ENCODE measurements around the gene QRFP.

The QRFP gene

DNA sequence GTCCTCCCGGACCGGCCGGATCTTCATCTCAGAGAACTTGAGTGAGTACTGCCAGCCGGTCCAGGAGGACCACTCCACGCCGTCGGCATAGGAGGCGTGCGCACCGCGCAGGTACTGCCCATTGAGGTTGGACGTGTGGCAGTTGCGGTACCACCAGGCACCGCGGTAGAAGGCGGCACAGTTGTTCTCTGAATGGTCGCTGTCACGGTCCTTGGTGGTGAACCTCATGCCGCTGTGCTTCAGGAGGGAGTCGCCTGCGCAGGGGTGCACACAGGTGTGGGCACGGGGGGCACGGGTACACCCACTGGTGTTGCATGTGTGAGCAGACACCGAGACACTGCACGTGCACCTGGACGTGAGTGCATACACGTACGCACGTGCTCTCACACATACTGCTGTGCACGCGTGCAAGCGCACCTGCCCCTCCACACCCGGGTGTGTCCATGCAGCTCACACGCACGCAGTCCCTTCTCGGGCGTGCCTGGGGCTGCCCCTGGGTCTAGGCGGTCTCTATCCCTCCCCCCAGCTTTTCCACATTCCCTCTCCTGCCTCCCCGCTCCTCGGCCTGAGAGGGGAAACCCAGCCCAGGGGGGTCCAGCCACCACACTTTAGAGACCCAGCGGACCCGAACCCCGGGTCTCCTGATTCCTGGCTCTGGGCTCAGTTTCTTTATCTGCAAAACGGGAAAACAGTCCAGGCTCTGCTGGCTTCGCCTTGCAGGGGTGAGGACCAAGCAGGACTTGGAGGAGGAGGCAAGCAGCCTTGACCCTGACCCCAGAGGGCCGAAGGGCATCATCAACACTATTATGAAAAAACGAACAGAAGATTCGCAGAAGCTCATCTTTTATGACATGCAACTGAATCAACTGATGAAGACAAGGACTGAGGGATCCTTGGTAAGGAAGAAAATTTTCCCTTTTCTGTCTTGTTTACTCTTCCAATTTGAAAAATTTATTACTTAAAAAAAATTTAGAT, 7.7 kb upstream of the QRFP start:
- DNase-seq: no peak

DNA sequence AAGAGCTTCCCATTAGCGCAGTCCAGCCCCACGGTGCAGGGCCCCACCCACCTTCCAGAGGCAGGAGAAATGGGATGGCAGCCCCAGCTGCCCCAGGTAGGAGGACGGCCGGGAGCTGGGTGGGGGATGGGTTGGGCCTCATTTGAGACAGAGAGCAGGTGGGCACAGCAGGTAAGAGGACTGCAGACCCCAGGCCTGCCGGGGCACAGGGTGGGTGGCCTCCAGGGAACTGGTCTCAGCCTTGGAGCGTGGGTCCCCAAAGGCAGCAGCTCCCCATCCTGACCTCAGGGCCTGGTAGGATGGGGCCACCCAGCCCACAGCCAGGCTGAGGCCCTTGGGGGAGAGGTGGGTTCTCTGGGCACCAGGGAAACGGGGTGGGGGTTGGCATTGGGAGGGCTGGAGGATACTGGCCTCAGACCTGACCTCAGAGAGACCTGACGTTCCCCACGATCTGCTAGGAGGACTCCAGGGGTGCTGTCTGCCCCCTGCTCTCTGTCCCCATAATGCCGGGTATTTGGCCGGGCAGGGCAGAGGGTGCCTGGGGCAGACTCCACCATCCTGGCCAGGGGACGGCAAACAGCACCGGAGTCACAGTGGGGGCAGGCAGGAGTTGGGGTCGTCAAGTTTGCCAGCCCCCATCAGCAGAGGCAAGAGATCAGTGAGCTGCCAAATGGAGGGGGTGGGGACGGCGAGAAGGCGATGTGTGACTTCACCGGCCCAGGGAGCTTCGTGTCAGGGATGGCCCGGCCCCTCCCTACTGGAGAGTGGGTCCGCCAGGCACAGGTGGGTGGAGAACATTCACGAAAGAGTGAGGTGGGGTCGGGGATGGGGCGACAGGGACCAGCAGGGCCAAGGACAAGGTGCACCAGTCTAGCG, 6.8 kb upstream of the QRFP start:
- DNase-seq: no peak

DNA sequence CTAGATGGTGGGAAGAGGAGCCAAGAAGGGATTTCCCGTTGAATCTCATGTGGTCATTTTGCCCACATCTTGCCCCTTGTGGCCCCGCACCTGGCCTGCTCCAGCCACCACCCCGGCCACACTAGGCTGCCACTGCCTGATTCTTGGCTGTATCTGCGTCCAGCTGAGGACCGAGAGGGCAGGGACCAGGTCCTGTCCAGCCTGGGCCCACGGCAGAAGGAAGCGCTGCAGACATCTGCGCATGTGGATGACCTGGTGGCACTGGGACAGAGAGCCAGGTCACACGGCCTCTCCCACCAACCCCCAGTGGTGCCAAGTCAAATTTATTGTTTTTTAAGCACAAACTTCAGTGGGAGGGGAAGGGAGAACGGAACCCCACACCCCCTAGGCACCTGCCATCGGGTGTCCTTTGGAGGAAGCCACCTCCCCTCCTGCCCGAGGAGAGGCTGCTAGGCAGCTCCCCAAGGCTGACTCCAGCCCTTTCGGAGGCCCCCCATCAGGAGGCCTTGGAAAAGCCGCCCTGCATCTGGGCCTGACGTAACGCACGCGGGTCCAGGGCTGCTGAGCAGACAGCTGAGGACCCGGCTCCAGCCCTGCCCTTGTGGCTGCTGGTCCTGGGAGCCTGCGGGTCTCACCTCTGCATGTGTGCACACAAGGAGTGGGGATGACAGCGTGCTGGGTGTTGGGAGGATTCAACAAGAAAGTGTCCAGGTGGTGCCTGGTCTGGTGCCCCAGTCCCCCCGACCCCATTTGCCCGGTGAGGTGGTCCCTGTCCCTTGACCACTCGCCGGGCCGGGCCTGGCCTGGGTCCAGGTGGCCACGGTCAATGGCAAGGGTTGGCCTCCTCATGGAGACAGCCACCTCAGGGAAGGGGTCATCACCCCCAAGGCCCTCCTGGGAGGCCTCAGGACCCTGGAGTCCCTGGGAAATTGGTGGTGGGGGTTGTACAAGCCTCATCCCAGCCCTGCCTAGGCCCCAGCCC, 5.9 kb upstream of the QRFP start:
- no peak for DNase-seq

DNA sequence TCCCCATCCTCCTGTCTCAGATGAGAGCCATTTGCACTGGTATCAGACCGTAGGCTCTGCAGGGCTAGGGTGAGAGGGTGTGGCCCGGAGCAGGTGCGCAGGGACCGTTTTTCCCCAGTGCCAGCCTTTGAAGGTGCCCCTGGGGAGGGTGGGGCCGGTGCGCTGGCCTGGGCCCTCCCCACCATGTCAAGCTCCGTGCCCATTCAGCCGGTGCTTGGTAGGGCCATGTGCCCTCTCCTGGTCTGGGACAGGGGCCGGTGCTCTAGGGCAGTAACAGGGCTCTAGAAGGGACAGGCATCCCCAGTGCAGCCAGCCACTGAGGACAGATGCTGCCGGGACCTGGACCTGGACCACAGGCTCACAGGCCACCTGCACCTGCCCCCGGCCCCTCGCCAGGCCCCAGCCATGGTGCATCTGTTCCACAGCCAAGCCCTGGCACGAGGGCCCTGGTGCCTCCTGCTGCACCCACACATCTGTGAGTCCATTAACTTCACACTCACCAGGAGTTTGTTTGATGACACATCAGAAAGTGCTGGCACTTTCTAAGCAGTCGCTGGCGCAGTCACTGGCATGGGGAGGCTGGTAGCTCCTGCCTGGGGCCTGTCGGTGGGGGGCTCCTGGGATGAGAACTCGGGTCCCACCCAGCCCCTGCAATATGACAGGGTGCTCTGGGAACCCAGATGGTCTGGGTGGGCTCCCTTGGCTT, 5.0 kb upstream of the QRFP start:
- DNase-seq: no peak

DNA sequence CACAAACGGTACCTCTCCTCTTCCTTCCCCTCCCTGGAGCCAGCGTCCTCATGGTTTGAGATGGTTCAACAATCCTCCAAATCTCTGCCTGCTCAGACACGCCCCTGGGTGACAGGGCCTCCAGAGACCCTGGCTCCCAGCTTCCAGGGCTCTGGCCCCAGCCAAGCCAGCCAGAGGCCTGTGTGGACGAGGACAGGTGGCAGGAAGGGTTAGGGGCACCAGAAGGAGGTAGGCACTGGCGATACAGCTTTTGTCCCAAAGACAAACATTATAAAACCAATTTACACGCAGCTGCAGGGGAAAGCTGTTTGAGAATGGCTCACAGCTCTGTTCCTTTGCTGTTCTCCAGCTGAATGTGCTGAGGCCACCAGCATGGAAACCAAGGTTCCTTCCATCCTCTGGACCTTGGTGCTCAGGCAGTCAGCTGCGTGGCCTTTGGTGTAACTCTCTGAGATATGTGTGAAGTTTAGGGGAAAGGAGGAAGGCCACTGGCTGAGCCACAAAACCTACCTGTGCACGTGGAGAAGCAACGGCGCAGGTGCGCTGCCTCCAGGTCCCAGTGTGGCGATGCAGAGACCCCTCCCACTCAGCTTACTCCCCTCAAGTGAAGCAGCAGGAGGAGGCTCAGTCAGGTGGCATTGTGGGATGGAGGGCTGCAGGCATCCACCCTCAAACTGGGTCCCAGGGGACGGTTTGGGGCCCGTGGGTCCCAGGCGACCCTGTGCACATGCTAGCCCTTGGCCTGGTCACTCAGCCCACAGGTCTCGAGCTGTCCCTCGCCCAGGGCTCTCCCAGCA, 4.3 kb upstream of the QRFP start:
- no peak for DNase-seq

DNA sequence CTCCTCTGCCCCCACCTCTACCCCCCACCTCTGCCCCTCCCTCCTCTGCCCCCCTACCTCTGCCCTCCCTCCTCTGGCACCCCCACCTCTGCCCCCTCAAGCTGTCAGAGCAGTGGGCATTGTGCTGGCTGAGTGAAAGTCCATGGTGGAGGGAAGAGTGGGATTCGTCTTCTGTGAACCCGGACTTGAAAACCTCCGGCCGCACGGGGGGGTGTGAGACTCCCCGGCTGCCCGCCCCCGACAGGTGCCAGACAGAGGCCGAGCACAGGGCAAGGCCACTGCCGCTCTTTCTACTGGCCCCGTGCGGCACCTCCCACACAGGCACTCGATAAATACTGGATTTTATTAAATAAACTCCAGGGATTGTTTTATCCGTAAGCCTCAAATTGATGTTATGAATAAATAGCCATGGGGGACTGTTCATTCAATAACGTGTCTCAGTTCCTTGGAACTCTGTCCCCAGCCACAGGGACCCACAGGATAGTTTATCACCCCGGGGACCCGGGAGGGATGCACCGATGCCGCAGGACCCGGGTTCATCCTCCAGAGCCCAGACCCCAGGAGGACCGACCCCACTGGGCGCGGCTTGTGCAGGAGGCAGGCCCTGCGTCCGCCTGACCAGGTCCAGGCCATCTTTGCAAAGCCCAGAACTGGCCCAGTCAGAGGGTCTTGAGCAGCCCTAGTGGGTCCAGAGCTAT, 2.6 kb upstream of the QRFP start:
- DNase-seq: no peak

DNA sequence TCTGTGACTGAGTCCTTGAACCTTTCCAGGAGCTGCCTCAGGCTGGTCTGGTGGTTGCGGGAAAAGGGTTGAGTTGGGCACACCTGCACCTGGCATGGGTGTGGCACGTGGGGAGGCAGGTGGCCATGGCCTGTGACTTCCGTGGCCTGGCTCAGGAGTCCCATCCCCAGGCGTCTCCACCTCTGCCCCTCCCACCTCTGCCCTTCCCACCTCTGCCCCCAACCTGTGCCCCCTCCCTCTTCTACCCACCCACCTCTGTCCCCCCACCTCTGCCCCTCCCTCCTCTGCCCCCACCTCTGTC, 1.9 kb upstream of the QRFP start:
- no peak for DNase-seq

DNA sequence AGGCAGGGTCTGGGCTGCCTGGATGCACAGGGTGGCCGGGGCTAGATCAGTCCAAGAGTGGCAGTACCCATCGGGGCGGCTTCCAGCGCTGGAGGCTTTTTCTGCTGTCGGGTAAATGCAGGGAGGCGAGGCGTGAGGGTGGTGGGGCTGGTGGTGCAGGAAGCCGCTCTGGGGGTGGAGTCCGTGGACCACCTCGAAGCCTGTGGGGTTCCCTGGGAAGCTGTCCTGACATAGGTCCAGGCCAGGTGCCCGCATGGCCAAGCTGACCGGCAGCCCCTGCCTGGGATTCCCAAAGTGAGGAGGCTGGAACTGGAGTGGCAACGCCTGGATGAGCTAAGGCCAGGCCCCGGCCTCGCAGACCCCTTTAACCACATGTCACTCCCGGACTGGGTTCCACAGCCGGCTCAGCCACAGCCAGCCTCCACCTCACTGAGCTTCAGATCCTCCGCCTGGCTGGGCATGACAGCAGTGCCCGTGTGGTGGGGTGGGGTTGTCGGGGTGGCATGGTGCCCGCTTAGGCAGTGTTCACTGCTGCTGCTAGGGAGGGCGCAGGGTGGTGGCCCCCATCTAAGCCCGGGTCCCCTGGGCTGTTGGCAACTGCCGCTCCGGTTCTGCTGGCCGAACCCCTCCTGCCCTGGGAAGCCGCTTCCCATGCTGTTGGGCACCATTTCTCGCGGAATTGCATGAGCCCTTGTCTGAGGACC, 1.4 kb upstream of the QRFP start:
- DNase-seq: no peak

DNA sequence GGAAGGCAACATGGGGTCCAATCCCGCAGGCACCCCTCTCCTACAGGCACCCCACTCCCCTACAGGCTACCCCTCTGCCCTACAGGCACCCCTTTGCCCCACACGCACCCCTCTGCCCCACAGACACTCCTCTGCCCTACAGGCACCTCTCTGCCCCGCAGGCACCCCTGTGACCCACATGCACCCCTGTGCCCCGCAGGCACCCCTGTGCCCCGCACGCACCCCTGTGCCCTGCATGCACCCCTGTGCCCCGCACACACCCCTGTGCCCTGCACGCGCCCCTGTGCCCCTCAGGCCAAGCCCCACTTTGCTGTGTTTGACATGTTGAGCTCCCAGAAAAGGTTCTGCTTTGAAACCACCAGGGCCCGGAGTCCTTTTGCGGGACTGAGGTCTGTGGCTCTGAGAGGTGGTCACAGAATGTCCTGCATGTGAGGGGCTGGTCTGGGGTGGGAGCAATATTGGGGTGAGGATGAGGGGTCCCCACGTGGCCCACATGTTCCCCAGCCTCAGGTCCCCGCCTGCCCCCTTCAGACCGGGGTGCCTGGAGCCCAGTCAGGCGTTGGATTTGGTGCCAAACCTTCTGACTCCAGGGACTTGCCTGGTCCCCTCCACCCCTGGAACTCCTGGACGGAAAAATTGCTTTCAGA, 616 bp upstream of the QRFP start:
- no peak for DNase-seq

DNA sequence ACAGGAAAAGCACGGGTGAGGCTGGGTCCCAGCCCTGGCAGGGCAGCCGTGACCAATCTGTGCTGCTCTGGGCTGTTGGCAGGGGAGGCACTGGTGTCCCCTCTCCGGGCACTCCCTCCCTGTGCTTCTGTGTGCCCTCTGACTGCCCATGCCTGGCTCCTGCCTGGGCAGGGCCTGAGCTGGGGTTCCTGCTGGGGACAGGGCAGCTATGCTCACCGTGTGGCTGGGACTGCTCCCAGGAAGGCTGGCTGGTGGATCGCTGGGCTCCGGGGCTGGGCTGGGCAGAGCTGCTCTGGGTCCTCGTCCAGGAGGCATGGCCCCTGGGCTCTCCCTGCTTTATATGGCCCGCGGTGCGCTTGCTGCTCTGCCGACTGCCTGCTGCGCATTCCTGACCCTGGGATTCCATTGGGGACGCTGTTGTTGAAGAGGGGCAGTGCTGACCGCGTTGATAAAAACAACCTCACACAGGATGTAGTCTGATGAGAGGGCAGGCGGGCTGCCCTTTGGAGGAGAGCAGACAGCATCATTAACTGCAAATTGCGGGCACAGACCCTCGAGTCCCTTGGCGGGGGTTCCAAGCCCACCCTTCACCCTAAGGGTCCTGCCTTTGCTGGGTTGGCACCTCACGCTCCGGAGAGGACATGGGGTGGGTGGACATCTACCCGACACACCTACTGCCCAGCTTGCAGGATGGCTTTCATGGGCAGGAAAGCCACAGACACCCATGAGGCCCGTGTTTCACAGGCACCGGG, 955 bp downstream of the QRFP start:
- DNase-seq: no peak

DNA sequence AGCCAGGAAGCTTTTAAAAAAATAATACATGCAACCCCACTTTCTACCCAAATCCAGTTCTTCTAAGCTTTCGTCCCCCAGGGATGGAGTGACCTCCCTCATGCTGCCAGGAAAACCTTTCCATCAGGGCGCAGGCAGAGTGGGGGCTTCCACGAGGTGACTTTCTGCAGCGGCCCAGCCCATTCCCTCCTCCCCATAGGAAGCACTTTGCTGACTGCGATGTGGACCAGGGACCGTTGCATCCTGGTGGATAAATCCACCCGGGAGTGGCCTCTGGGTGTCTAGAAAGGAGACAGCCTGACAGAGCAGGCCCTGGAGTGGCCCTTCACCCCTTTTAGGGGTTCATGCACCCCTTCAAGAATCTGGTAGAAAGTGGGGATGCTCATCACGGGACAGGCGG, 1.6 kb downstream of the QRFP start:
- DNase-seq: no peak

DNA sequence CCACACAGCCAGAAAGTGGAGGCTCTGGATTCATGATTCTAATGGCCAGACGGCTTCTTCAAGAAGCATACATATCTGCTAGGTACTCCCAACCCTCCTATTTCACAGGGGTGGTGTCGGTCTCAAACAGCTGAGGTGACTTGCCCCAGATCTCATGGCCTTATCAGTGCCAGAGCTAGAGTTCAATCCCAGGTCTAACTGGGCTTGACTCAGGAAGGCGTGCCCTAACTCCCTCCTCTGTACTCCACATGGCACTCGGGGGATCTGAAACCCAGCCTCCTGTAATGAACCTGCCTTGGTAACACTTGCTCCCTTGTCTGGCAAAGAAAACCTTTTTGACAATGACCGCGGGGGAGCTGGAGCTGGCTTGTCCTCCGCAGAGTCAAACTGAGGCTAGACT, 2.1 kb downstream of the QRFP start:
- DNase-seq: no peak

DNA sequence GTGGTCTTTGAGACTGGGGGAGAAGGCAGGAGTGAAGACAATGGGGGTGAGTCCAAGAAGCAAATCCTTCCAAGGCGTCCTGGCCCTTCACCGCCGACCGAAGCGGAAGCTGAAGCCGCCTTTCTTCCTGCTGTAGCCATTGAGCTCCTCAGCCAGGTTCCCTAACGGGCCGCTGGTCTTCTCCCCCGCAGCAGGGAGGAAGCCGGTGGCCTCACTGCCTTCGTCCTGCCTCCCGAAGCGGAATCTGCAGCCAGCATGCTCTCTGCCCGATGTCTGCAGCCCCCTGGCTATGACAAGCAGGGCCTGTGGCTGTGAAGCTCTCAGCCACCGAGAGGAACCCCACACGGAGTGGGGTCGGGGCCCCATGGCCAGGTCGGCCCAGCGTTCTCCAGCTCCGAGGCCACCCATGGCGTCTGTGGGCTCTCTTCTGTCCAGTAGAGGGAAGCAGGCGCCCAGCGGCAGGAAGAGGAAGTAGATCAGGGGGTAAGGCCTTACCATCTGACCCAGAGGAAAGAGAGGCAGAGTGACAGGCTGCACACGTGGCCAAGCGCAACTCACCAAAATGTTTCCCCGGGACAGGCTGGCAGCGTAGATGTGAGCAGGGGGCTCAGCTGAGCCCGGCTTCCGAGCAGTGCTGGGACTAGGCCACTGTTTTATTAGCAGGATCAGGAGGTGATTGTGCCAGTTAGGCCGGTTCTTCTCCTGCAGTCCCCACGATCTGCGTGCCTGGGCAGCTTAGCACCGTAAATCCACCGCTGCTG, 3.1 kb downstream of the QRFP start:
- DNase-seq: peak; percentile 38

DNA sequence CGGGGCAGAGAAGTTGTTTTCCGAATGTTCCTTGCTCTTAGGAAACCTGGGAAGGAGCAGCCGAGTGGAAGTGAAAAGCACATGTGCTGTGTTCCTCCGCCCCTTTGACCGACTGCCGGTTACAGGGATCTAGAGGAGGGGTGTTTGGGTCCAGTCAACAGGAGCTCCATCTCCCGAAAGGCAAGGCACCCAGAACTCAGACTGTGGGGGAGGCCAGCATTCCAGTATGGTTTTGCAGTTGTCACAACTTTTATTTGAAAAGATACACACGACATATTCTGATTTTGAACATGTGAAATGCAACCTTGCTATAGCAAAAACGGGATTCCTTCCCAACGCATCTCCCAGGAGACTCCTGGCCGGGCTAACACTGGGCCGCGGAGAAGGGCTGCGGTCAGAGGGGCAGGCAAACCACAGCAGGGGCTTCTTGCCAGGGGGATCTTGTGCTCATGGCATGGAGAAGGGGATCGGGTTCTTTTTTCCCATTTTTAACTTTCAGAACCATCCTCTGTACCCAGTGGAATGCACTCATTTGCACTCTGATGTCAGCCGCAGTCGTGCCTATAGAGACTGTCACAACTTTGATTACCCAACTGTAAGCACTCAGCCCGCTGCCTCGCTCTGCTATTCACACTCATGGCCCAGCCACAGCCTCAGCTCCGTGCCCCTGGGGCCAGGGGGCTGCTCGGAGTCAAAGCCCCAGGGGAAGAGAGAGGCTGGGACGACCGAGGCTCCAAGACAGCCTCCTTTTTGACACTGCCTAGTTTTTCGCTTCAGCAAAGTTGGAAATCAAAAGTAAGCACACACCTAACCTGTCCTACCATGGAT, 3.9 kb downstream of the QRFP start:
- peak; percentile 22 for DNase-seq

DNA sequence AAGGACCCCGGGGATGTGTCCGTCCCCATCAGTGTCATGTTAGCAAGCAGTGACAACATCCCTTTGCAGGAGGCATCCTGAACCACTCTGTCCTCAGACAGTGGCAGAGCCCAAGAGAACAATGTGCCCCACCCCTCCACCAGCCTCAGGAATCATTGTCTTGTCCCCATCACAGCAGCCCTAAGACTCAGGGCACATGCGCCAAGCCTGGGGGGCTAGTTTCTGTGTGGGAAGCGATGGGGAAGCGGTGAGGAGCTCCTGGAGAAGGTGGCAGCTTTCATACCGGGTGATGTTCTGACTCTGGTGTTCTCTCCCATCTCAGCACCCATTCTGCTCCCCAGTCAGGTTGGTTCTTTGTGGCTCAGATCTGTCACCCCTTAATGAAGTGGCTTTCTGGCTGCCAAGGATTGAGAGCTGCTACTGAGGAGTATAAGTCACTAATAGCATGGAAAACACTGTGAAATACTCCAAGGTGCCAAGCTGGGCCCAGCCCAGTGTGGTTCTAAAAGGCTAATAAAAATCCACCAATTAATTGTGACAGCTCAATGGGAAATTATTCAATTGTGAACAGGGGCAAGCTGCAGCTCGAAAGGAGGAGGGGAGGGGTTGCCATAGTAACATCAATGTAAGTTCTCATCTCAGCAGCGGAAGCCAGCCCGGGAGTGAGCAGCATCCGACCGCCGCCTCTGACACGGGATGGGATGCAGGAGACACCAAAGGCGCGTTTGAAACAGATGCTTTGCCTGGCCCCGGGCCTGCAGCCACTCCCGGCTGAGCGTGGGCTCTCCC, 4.7 kb downstream of the QRFP start:
- peak; percentile 38 for DNase-seq

All from left hindlimb (tissue), 1 donor.